HG03432 (cell line): ENCODE measurements around the gene RANBP3L.
A peak's percentile ranks its signal among the peaks of the same experiment; 100 is the strongest.
"Not testable (repeated sequence)": the region's sequence is repeated elsewhere in the genome, so short reads cannot be mapped to it uniquely, and the experiment has no call there.

Experiments
- ATAC-seq: cut with Tn5 transposase; IDR thresholded peaks from one replicate; pipeline ENCODE4 v1.9.1; 2021; ENCODE audit warnings: mild to moderate bottlenecking, moderate library complexity; ENCODE audit not compliant: unreplicated experiment

The RANBP3L gene

GRCh38 chr5:36301858-36302603 is at the start of gene RANBP3L:
Gene RANBP3L (minus strand): TSS chr5:36301902. CDS start chr5:36301416, 486 bp downstream.
- peak; percentile 79 for ATAC-seq

- ATAC-seq, result no peak
Measured at GRCh38 chr5:36346896-36347690, 45.4 kb upstream of the RANBP3L start.

- no peak for ATAC-seq
Measured at GRCh38 chr5:36344899-36345298, 43.2 kb upstream of the RANBP3L start.

- ATAC-seq, result not testable (repeated sequence)
Measured at GRCh38 chr5:36341720-36342119, 40.0 kb upstream of the RANBP3L start.

GRCh38 chr5:36337597-36337996 is 35.9 kb upstream of the RANBP3L start:
- ATAC-seq, result no peak

GRCh38 chr5:36334315-36334714 is 32.6 kb upstream of the RANBP3L start:
- no peak for ATAC-seq

- not testable (repeated sequence) for ATAC-seq
Measured at GRCh38 chr5:36332720-36333119, 31.0 kb upstream of the RANBP3L start.

- no peak for ATAC-seq
Measured at GRCh38 chr5:36325196-36325595, 23.5 kb upstream of the RANBP3L start.

GRCh38 chr5:36323926-36324781 is 22.5 kb upstream of the RANBP3L start:
- no peak for ATAC-seq

- ATAC-seq, result no peak
Measured at GRCh38 chr5:36312953-36313672, 11.4 kb upstream of the RANBP3L start.

GRCh38 chr5:36311956-36312355 is 10.3 kb upstream of the RANBP3L start:
- no peak for ATAC-seq

- ATAC-seq, result no peak
Measured at GRCh38 chr5:36310138-36310537, 8.4 kb upstream of the RANBP3L start.

- ATAC-seq, result peak; percentile 64
Measured at GRCh38 chr5:36305571-36306326, 4.0 kb upstream of the RANBP3L start.

GRCh38 chr5:36304095-36304805 is 2.5 kb upstream of the RANBP3L start:
- ATAC-seq, result no peak

GRCh38 chr5:36300927-36301540 is 668 bp downstream of the RANBP3L start:
- no peak for ATAC-seq

GRCh38 chr5:36300191-36300926 is 1.3 kb downstream of the RANBP3L start:
- no peak for ATAC-seq

GRCh38 chr5:36298552-36298951 is 3.1 kb downstream of the RANBP3L start:
- no peak for ATAC-seq

- ATAC-seq, result no peak
Measured at GRCh38 chr5:36297653-36298052, 4.0 kb downstream of the RANBP3L start.
